HAP-1 (cell line): ENCODE results near the gene ZNF831.

ENCODE experiments used
- DNase-seq, 2 experiments: peaks; one replicate each; pipeline ENCODE4 v3.0.0-alpha.2; 2016 to 2020; ENCODE audit warnings: low spot score in 2 of 2
- H3K27me3 ChIP-seq: fragments of 250-450 bp; sonication (Bioruptor Pico); 2 replicates; pipeline ENCODE4 v1.5.1; 2020; ENCODE audit warnings: low read depth, mild to moderate bottlenecking, moderate library complexity
- H3K36me3 ChIP-seq: fragments of 250-450 bp; sonication (Bioruptor Pico); replicated peaks from 2 replicates; pipeline ENCODE4 v1.5.1; 2020; ENCODE audit warnings: mild to moderate bottlenecking
- H3K4me1 ChIP-seq: fragments of 250-450 bp; sonication (Bioruptor Pico); 2 replicates; pipeline ENCODE4 v1.5.1; 2020; ENCODE audit warnings: mild to moderate bottlenecking
- H3K4me3 ChIP-seq: fragments of 250-450 bp; sonication (Bioruptor Pico); 2 replicates; pipeline ENCODE4 v1.5.1; 2020; ENCODE audit warnings: mild to moderate bottlenecking, moderate library complexity
- H3K9me3 ChIP-seq: fragments of 250-450 bp; sonication (Bioruptor Pico); 2 replicates; pipeline ENCODE4 v1.5.1; 2020; ENCODE audit warnings: mild to moderate bottlenecking, moderate library complexity
- in situ Hi-C: fragments of 300-500 bp; cut with MboI; formaldehyde crosslinking; loops from 3 replicates; pipeline ENCODE4 v1.14.3; 2020; ENCODE audit warnings: low sequenced_read_pairs, inconsistent platforms, mixed read lengths

The ZNF831 gene

GRCh38 chr20:59157961-59158541, 5.6 kb upstream of the ZNF831 start:
- Histone ChIP-seq H3K4me1 (no peaks in the 10 kb centered on the region), H3K4me3 (no peak overlapping the region), H3K9me3 (no peaks in the 10 kb centered on the region), H3K36me3 (no peaks in the 10 kb centered on the region), H3K27me3 (no peaks in the 10 kb centered on the region; the same call in none of the 2 replicates)
- DNase-seq, result no peak
- in situ Hi-C loops, result no loop called here

GRCh38 chr20:59158673-59159072, 4.9 kb upstream of the ZNF831 start:
- in situ Hi-C loops, result no loop called here
- H3K9me3 ChIP-seq, result no peaks in the 10 kb centered on the region

GRCh38 chr20:59159091-59159490, 4.5 kb upstream of the ZNF831 start:
- no peaks in the 10 kb centered on the region for H3K36me3 ChIP-seq
- H3K4me1 ChIP-seq, result no peaks in the 10 kb centered on the region
- no peaks in the 10 kb centered on the region; the same call in none of the 2 replicates for H3K27me3 ChIP-seq
- no peaks in the 10 kb centered on the region for H3K9me3 ChIP-seq
- in situ Hi-C loops, result no loop called here
- no peak for DNase-seq
- no peak overlapping the region for H3K4me3 ChIP-seq

More at GRCh38 chr20:59158673-59159072, 4.9 kb upstream of the ZNF831 start:
- H3K4me1 ChIP-seq, result no peaks in the 10 kb centered on the region
- no peak for DNase-seq
- no peaks in the 10 kb centered on the region; the same call in none of the 2 replicates for H3K27me3 ChIP-seq
- no peaks in the 10 kb centered on the region for H3K36me3 ChIP-seq
- no peak overlapping the region for H3K4me3 ChIP-seq

GRCh38 chr20:59159493-59160376, 3.9 kb upstream of the ZNF831 start:
- in situ Hi-C loops, result no loop called here
- no peak for DNase-seq
- H3K27me3 ChIP-seq, result no peaks in the 10 kb centered on the region; the same call in none of the 2 replicates

GRCh38 chr20:59160389-59161115, 3.1 kb upstream of the ZNF831 start:
- no peaks in the 10 kb centered on the region for H3K36me3 ChIP-seq
- in situ Hi-C loops, result no loop called here
- H3K27me3 ChIP-seq, result no peaks in the 10 kb centered on the region; the same call in none of the 2 replicates
- DNase-seq, result no peak
- H3K9me3 ChIP-seq, result no peaks in the 10 kb centered on the region
- H3K4me1 ChIP-seq, result no peaks in the 10 kb centered on the region
- H3K4me3 ChIP-seq, result no peak overlapping the region

More at GRCh38 chr20:59159493-59160376, 3.9 kb upstream of the ZNF831 start:
- no peaks in the 10 kb centered on the region for H3K36me3 ChIP-seq
- no peaks in the 10 kb centered on the region for H3K4me1 ChIP-seq
- H3K9me3 ChIP-seq, result no peaks in the 10 kb centered on the region
- H3K4me3 ChIP-seq, result no peak overlapping the region

- in situ Hi-C loops, result no loop called here
- no peak for DNase-seq
- Histone ChIP-seq H3K4me1 (no peaks in the 10 kb centered on the region), H3K36me3 (no peaks in the 10 kb centered on the region), H3K27me3 (no peaks in the 10 kb centered on the region; the same call in none of the 2 replicates), H3K9me3 (no peaks in the 10 kb centered on the region), H3K4me3 (no peak overlapping the region)
Measured at GRCh38 chr20:59161721-59162120, 1.9 kb upstream of the ZNF831 start.

GRCh38 chr20:59164686-59165391, 1.2 kb downstream of the ZNF831 start:
- Histone ChIP-seq H3K4me3 (no peak overlapping the region), H3K9me3 (no peaks in the 10 kb centered on the region), H3K36me3 (no peaks in the 10 kb centered on the region), H3K4me1 (no peaks in the 10 kb centered on the region), H3K27me3 (no peaks in the 10 kb centered on the region; the same call in 1 of the 2 replicates)
- in situ Hi-C loops, result no loop called here
- no peak for DNase-seq

- Histone ChIP-seq H3K4me1 (no peaks in the 10 kb centered on the region), H3K27me3 (no peaks in the 10 kb centered on the region; the same call in 1 of the 2 replicates)
Measured at GRCh38 chr20:59165396-59165795, 1.8 kb downstream of the ZNF831 start.

GRCh38 chr20:59165891-59166709, 2.5 kb downstream of the ZNF831 start:
- no peaks in the 10 kb centered on the region for H3K9me3 ChIP-seq
- DNase-seq, result no peak
- H3K4me1 ChIP-seq, result no peaks in the 10 kb centered on the region
- H3K4me3 ChIP-seq, result no peak overlapping the region
- no peaks in the 10 kb centered on the region for H3K36me3 ChIP-seq
- in situ Hi-C loops, result no loop called here
- no peaks in the 10 kb centered on the region; the same call in 1 of the 2 replicates for H3K27me3 ChIP-seq

More at GRCh38 chr20:59165396-59165795, 1.8 kb downstream of the ZNF831 start:
- in situ Hi-C loops, result no loop called here
- no peak for DNase-seq
- Histone ChIP-seq H3K4me3 (no peak overlapping the region), H3K36me3 (no peaks in the 10 kb centered on the region), H3K9me3 (no peaks in the 10 kb centered on the region)

- in situ Hi-C loops, result no loop called here
- DNase-seq, result no peak
- H3K4me3 ChIP-seq, result no peak overlapping the region
- no peaks in the 10 kb centered on the region for H3K9me3 ChIP-seq
- H3K27me3 ChIP-seq, result peaks cover 2% of the 10 kb centered on the region; the same call in 1 of the 2 replicates
- no peaks in the 10 kb centered on the region for H3K4me1 ChIP-seq
- no peaks in the 10 kb centered on the region for H3K36me3 ChIP-seq
Measured at GRCh38 chr20:59170406-59171349, 7.1 kb downstream of the ZNF831 start.

- no peaks in the 10 kb centered on the region for H3K4me1 ChIP-seq
- H3K4me3 ChIP-seq, result no peak overlapping the region
- no peak for DNase-seq
- peaks cover 2% of the 10 kb centered on the region; the same call in 1 of the 2 replicates for H3K27me3 ChIP-seq
- in situ Hi-C loops, result no loop called here
- no peaks in the 10 kb centered on the region for H3K36me3 ChIP-seq
- H3K9me3 ChIP-seq, result no peaks in the 10 kb centered on the region
Measured at GRCh38 chr20:59171986-59172385, 8.4 kb downstream of the ZNF831 start.
